Measurements from ENCODE around the gene TNIK. TPM values are rescaled to one million over a fixed set of nuclear protein-coding genes. Genes with fewer than 3 reads are reported as not detected.

TNIK gene
- polyA plus RNA-seq, 1 donor from 2014 or later, result 19.3 TPM

GRCh38 chr3:171270541-171270940 lies 189.7 kb downstream of the TNIK start:
- Histone ChIP-seq H3K9ac (ENCODE audit: low read length) (no peak overlapping the region), H3K4me2 (ENCODE audit: low read length) (no peak overlapping the region), H3K27me3 (ENCODE audit: insufficient read depth, low read depth, low read length) (no peaks in the 10 kb centered on the region), H4K20me1 (ENCODE audit: insufficient read depth) (no peaks in the 10 kb centered on the region), H3K36me3 (ENCODE audit: insufficient read depth, low read length) (no peaks in the 10 kb centered on the region), H3F3A (ENCODE audit: insufficient read depth, low read length, poor library complexity, severe bottlenecking) (peaks cover 3% of the 10 kb centered on the region), H3K79me2 (replicated peaks; ENCODE audit: insufficient read depth, low read length) (no peaks in the 10 kb centered on the region), H2AFZ (ENCODE audit: low read depth, low read length) (no peak overlapping the region), H3K9me3 (ENCODE audit: low read length) (no peaks in the 10 kb centered on the region), H3K27ac (ENCODE audit: low read length) (no peak overlapping the region), H3K9me2 (ENCODE audit: insufficient read depth, low read length) (no peaks in the 10 kb centered on the region), H3K4me3 (ENCODE audit: low read length) (no peak overlapping the region)
- TF ChIP-seq TAF1 (IDR thresholded peaks at IDR 0.05; ENCODE audit: low read depth), result no peak
- TF ChIP-seq EZH2 (IDR thresholded peaks at IDR 0.05; ENCODE audit: borderline replicate concordance, insufficient read depth, low read length, poor library complexity, severe bottlenecking), result no peak
- TF ChIP-seq MXI1 (conservative IDR thresholded peaks at IDR 0.05; ENCODE audit: poor library complexity, severe bottlenecking), result no peak
- no peak for TF ChIP-seq RAD21 (conservative IDR thresholded peaks at IDR 0.05)
- TF ChIP-seq REST (IDR thresholded peaks at IDR 0.05; ENCODE audit: borderline replicate concordance), result no peak
- TF ChIP-seq SMC3 (conservative IDR thresholded peaks at IDR 0.05; ENCODE audit: poor library complexity), result no peak
- no peak for TF ChIP-seq EP300 (conservative IDR thresholded peaks at IDR 0.05; ENCODE audit: poor library complexity, severe bottlenecking)
- no peak for TF ChIP-seq CTCF (IDR thresholded peaks at IDR 0.05; ENCODE audit: poor library complexity, severe bottlenecking)
- TF ChIP-seq POLR2AphosphoS5 (IDR thresholded peaks at IDR 0.05), result no peak

GRCh38 chr3:171269542-171269941 lies 190.7 kb downstream of the TNIK start:
- Histone ChIP-seq H3K27ac (ENCODE audit: low read length) (no peak overlapping the region), H3K9me3 (ENCODE audit: low read length) (no peaks in the 10 kb centered on the region), H4K20me1 (ENCODE audit: insufficient read depth) (no peaks in the 10 kb centered on the region), H2AFZ (ENCODE audit: low read depth, low read length) (no peak overlapping the region), H3K4me3 (ENCODE audit: low read length) (no peak overlapping the region), H3K9me2 (ENCODE audit: insufficient read depth, low read length) (no peaks in the 10 kb centered on the region), H3K36me3 (ENCODE audit: insufficient read depth, low read length) (no peaks in the 10 kb centered on the region), H3K4me2 (ENCODE audit: low read length) (no peak overlapping the region), H3K9ac (ENCODE audit: low read length) (no peak overlapping the region), H3K79me2 (replicated peaks; ENCODE audit: insufficient read depth, low read length) (no peaks in the 10 kb centered on the region), H3F3A (ENCODE audit: insufficient read depth, low read length, poor library complexity, severe bottlenecking) (peaks cover 3% of the 10 kb centered on the region), H3K27me3 (ENCODE audit: insufficient read depth, low read depth, low read length) (no peaks in the 10 kb centered on the region)
- TF ChIP-seq EZH2 (IDR thresholded peaks at IDR 0.05; ENCODE audit: borderline replicate concordance, insufficient read depth, low read length, poor library complexity, severe bottlenecking) (no peak), POLR2AphosphoS5 (IDR thresholded peaks at IDR 0.05) (no peak), SMC3 (conservative IDR thresholded peaks at IDR 0.05; ENCODE audit: poor library complexity) (no peak), TAF1 (IDR thresholded peaks at IDR 0.05; ENCODE audit: low read depth) (no peak), MXI1 (conservative IDR thresholded peaks at IDR 0.05; ENCODE audit: poor library complexity, severe bottlenecking) (no peak), CTCF (IDR thresholded peaks at IDR 0.05; ENCODE audit: poor library complexity, severe bottlenecking) (no peak), REST (IDR thresholded peaks at IDR 0.05; ENCODE audit: borderline replicate concordance) (no peak)
